Stomach (tissue), 9 donors: ENCODE results near the gene SHOC2. TPM values are rescaled to one million over a fixed set of nuclear protein-coding genes. Genes with fewer than 3 reads are reported as not detected.
A peak's percentile ranks its signal among the peaks of the same experiment; 100 is the strongest.

ENCODE experiments used
- DNase-seq, 2 donors: peaks; one replicate each; pipeline versions ENCODE4 v3.0.0 to v3.0.0-alpha.2; 2013 to 2019
- H3K27ac ChIP-seq, 5 donors: fragments of 200-600 bp in 4 of 5; sonication (generic) in 4 of 5; one replicate each; pipeline ENCODE4 v1.5.1; 2013 to 2019; ENCODE audit warnings: mild to moderate bottlenecking in 1 of 5, moderate library complexity in 1 of 5
- H3K27me3 ChIP-seq, 3 donors: fragments of 200-600 bp; sonication (generic); one replicate each; pipeline ENCODE4 v1.5.1; 2017 to 2019; ENCODE audit warnings: mixed run types in 1 of 3
- H3K36me3 ChIP-seq, 4 donors: fragments of 200-600 bp; sonication (generic); 1 replicate in 3 of 4; 2 replicates in 1 of 4; pipeline ENCODE4 v1.5.1; 2016 to 2019
- H3K4me1 ChIP-seq, 4 donors: fragments of 200-600 bp; sonication (generic); one replicate each; pipeline ENCODE4 v1.5.1; 2016 to 2019
- H3K4me3 ChIP-seq, 4 donors: fragments of 200-600 bp; sonication (generic) in 3 of 4; one replicate each; pipeline ENCODE4 v1.5.1; 2016 to 2019; ENCODE audit warnings: mild to moderate bottlenecking in 1 of 4
- H3K9me3 ChIP-seq, 4 donors: fragments of 200-600 bp; sonication (generic); one replicate each; pipeline ENCODE4 v1.5.1; 2016 to 2019
- CTCF ChIP-seq, 7 experiments: fragments of 450-650 bp in 4 of 7; fragments of 200-600 bp in 3 of 7; sonication (generic) in 3 of 7; IDR thresholded peaks; one replicate each; pipeline ENCODE4 v1.5.1; 2016 to 2019; ENCODE audit warnings: antibody characterized with exemption in 7 of 7, control low read depth in 2 of 7, mild to moderate bottlenecking in 1 of 7
- EP300 ChIP-seq: sonication (generic); formaldehyde crosslinking; IDR thresholded peaks from one replicate; pipeline ENCODE4 v1.6.1; 2017; ENCODE audit warnings: antibody characterized with exemption
- POLR2A ChIP-seq, 4 donors: fragments of 450-650 bp; IDR thresholded peaks; one replicate each; pipeline ENCODE4 v1.6.1; 2016; ENCODE audit warnings: antibody characterized with exemption in 4 of 4, control low read depth in 2 of 4, mild to moderate bottlenecking in 1 of 4, moderate library complexity in 1 of 4
- POLR2AphosphoS5 ChIP-seq, 3 donors: sonication (generic); formaldehyde crosslinking; IDR thresholded peaks; one replicate each; pipeline ENCODE4 v1.6.1; 2016; ENCODE audit warnings: antibody characterized with exemption in 3 of 3
- WGBS, 5 donors: extraction: QIAGEN DNeasy Blood & Tissue Kit in 3 of 5; methylation state at CpG; one replicate each; pipeline versions ENCODE4 v1.1.5 to v1.1.7; 2013 to 2018; 5-methylcytosine and 5-hydroxymethylcytosine counted together
- intact Hi-C: fragments of 100-400 bp; cut with DNase I; formaldehyde crosslinking; loops from one replicate; pipeline ENCODE4 v1.15.1; 2023; ENCODE audit warnings: low total_unique reads
- polyA plus RNA-seq, 3 donors: library from polyadenylated mRNA; stranded (reverse); fragments of 200-250 nt; gene quantifications; one replicate each; pipeline ENCODE4 v1.2.3, GENCODE V29; 2013
- total RNA-seq, 5 donors: library from RNA; depleted of rRNA; stranded (reverse); fragments of >200 nt; gene quantifications; one replicate each; pipeline versions ENCODE4 v1.1.0 to v1.2.3, GENCODE V29; 2014 to 2016
- donor health status: healthy with polysubstance abuse.
- donor health status: Bipolar disorder and iron deficiency.
- donor health status: healthy.

The SHOC2 gene
- total and polyA plus RNA-seq, 8 donors = 13.2 to 550 (median 37.6) TPM

DNA sequence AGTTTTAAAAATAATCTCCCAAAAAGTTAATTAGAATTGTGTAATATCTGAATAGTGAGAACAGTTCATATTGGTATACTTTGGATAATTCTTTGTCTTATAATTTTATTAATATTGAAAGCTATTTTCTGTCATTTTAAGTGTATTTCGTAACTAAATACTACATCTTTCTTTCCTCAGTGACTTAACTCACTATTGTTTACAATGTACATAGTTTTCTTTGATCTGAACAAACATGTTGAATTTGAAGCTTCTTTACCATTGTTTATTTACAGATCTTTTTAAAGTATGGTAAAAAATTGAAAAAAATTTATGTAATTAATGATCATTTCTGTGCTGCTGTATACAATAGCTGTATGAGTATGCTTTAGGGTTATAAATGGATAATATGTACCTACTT is 42.6 kb upstream of the SHOC2 start:
- peaks cover 6 to 56% (median 37%) of the 10 kb centered on the region in 4 donors for H3K36me3 ChIP-seq
- no peak for DNase-seq
- H3K9me3 ChIP-seq = no peaks in the 10 kb centered on the region
- peaks cover 12 to 82% (median 53%) of the 10 kb centered on the region in 4 donors for H3K4me1 ChIP-seq
- no peaks in the 10 kb centered on the region for H3K27me3 ChIP-seq
- TF ChIP-seq CTCF (IDR thresholded peaks at IDR 0.05) (no peak), POLR2AphosphoS5 (IDR thresholded peaks at IDR 0.05) (no peak), POLR2A (IDR thresholded peaks at IDR 0.05) (no peak), EP300 (no peak)
- H3K27ac ChIP-seq = peak overlapping the region in 2 of 5 donors; percentile 31 to 49
- intact Hi-C loops = no loop called here
- H3K4me3 ChIP-seq = peak overlapping the region in 1 of 4 donors; percentile 32
- 67 to 89% (median 76%) methylated on average over 1 of the region's 1 CpG for WGBS, 5 donors

GRCh38 chr10:110880012-110880411 is 39.4 kb upstream of the SHOC2 start:
- Histone ChIP-seq H3K27me3 (no peaks in the 10 kb centered on the region), H3K4me1 (peaks cover 12 to 98% (median 64%) of the 10 kb centered on the region in 4 donors), H3K4me3 (no peak overlapping the region), H3K36me3 (peaks cover 9 to 88% (median 58%) of the 10 kb centered on the region in 4 donors), H3K27ac (peak overlapping the region in 2 of 5 donors; percentile 22 to 38), H3K9me3 (no peaks in the 10 kb centered on the region)
- 63 to 73% (median 67%) methylated on average over 3 of the region's 3 CpGs for WGBS, 5 donors
- no peak for DNase-seq
- TF ChIP-seq CTCF (IDR thresholded peaks at IDR 0.05) = no peak
- TF ChIP-seq POLR2A (IDR thresholded peaks at IDR 0.05) = no peak
- no peak for TF ChIP-seq EP300
- peak in 1 of 3 donors; percentile 5 for TF ChIP-seq POLR2AphosphoS5 (IDR thresholded peaks at IDR 0.05)
- intact Hi-C loops = no loop called here

DNA sequence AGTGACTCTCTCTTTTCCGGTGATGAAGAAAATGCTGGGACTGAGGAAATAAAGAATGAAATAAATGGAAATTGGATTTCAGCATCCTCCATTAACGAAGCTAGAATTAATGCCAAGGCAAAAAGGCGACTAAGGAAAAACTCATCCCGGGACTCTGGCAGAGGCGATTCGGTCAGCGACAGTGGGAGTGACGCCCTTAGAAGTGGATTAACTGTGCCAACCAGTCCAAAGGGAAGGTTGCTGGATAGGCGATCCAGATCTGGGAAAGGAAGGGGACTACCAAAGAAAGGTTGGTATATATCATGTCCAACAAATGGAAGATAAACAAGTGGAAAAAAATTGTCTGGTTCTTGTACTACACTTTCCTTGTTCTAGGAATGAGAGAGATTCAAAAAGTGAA is 38.2 kb upstream of the SHOC2 start:
- H3K4me3 ChIP-seq = peak overlapping the region in 1 of 4 donors; percentile 36
- peaks cover 9 to 95% (median 64%) of the 10 kb centered on the region in 4 donors for H3K36me3 ChIP-seq
- TF ChIP-seq CTCF (IDR thresholded peaks at IDR 0.05) = no peak
- TF ChIP-seq POLR2AphosphoS5 (IDR thresholded peaks at IDR 0.05) = no peak
- no peak for TF ChIP-seq EP300
- no peak for TF ChIP-seq POLR2A (IDR thresholded peaks at IDR 0.05)
- WGBS, 5 donors = 79 to 90% (median 87%) methylated on average over 9 of the region's 9 CpGs
- peak overlapping the region in 3 of 5 donors; percentile 22 to 49 (median 34) for H3K27ac ChIP-seq
- intact Hi-C loops = no loop called here
- peaks cover 18 to 99% (median 64%) of the 10 kb centered on the region in 4 donors for H3K4me1 ChIP-seq
- H3K27me3 ChIP-seq = no peaks in the 10 kb centered on the region
- no peaks in the 10 kb centered on the region for H3K9me3 ChIP-seq
- no peak for DNase-seq

DNA sequence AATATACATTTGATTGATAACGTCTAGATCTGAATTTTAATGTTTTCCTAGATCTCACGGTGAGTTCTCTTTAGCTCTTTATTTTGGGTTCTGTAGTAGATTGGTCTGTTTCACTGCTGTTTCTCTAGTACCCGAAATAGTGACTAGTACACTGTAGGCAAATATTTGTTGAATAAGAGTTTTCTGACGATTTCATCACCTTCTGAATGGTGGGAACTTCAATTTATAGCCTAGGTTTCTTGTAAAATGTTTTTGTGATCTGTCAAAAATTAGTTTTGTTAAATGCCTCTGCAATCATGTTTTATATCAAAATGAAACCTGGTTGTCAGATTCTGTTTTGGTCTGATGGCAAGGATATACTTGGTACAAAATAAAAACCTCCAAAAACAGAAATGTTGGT is 37.5 kb upstream of the SHOC2 start:
- H3K9me3 ChIP-seq = no peaks in the 10 kb centered on the region
- H3K27me3 ChIP-seq = no peaks in the 10 kb centered on the region
- H3K27ac ChIP-seq = peak overlapping the region in 3 of 5 donors; percentile 4 to 49 (median 22)
- 33 to 49% (median 47%) methylated on average over 4 of the region's 4 CpGs for WGBS, 5 donors
- H3K36me3 ChIP-seq = peaks cover 11 to 97% (median 67%) of the 10 kb centered on the region in 4 donors
- no peak for DNase-seq
- intact Hi-C loops = no loop called here
- H3K4me3 ChIP-seq = peak overlapping the region in 1 of 4 donors; percentile 36
- H3K4me1 ChIP-seq = peaks cover 18 to 99% (median 65%) of the 10 kb centered on the region in 4 donors
- TF ChIP-seq CTCF (IDR thresholded peaks at IDR 0.05) = no peak
- no peak for TF ChIP-seq EP300
- TF ChIP-seq POLR2AphosphoS5 (IDR thresholded peaks at IDR 0.05) = no peak
- no peak for TF ChIP-seq POLR2A (IDR thresholded peaks at IDR 0.05)
